Aorta (tissue), 5 donors: Measurements from ENCODE around the gene MORC2. TPM values are rescaled to one million over a fixed set of nuclear protein-coding genes. Genes with fewer than 3 reads are reported as not detected.

ENCODE experiments used
- ATAC-seq: fragments of 200-7000 bp; cut with Tn5 transposase; one replicate; pipeline ENCODE4 v1.9.1; 2022; ENCODE audit warnings: moderate library complexity; ENCODE audit not compliant: low FRiP score
- DNase-seq, 2 donors: peaks; one replicate each; pipeline ENCODE4 v3.0.0-alpha.2; 2020
- H3K27ac ChIP-seq, 2 donors: one replicate each; pipeline ENCODE4 v1.5.1; 2013; ENCODE audit warnings: low read length in 2 of 2, mild to moderate bottlenecking in 2 of 2, moderate library complexity in 2 of 2, control low read depth in 1 of 2, inconsistent platforms in 1 of 2, low read depth in 1 of 2
- H3K27me3 ChIP-seq, 2 donors: one replicate each; pipeline ENCODE4 v1.6.1; 2013; ENCODE audit warnings: control low read depth in 1 of 2, low read length in 1 of 2, mild to moderate bottlenecking in 1 of 2, moderate library complexity in 1 of 2; ENCODE audit not compliant: insufficient read depth in 2 of 2, control insufficient read depth in 1 of 2
- H3K36me3 ChIP-seq, 2 donors: one replicate each; pipeline ENCODE4 v1.6.1; 2013; ENCODE audit warnings: control low read depth in 1 of 2, low read length in 1 of 2, mild to moderate bottlenecking in 1 of 2; ENCODE audit not compliant: insufficient read depth in 2 of 2, control insufficient read depth in 1 of 2
- H3K4me1 ChIP-seq, 2 donors: one replicate each; pipeline ENCODE4 v1.6.1; 2013; ENCODE audit warnings: low read length in 2 of 2, control low read depth in 1 of 2, mild to moderate bottlenecking in 1 of 2, moderate library complexity in 1 of 2; ENCODE audit not compliant: insufficient read depth in 2 of 2, control insufficient read depth in 1 of 2
- H3K4me3 ChIP-seq, 2 donors: one replicate each; pipeline ENCODE4 v1.5.1; 2013; ENCODE audit warnings: low read length in 2 of 2, control low read depth in 1 of 2, mild to moderate bottlenecking in 1 of 2
- H3K9me3 ChIP-seq: one replicate; pipeline ENCODE4 v1.6.1; 2013; ENCODE audit warnings: mild to moderate bottlenecking, low read length; ENCODE audit not compliant: control insufficient read depth
- WGBS, 2 donors: extraction: QIAGEN DNeasy Blood & Tissue Kit; methylation state at CpG; one replicate each; pipeline ENCODE4 v1.1.7; 2013; 5-methylcytosine and 5-hydroxymethylcytosine counted together
- intact Hi-C, 2 donors: fragments of 100-400 bp; cut with DNase I; formaldehyde crosslinking; loops; one replicate each; pipeline versions ENCODE4 v1.14.2 to v1.15.0; 2022
- polyA plus RNA-seq, 2 donors: library from polyadenylated mRNA; stranded (reverse); fragments of 200-250 nt; gene quantifications; one replicate each; pipeline ENCODE4 v1.2.3, GENCODE V29; 2013
- total RNA-seq, 2 donors: library from RNA; stranded (reverse); fragmentation: NEBNext Ultra II Directional; extraction: Animal tissue kit (Norgen Biotek cat#: 25700); gene quantifications; one replicate each; pipeline ENCODE4 v1.2.1, GENCODE V29; 2021
- donor health status: healthy with polysubstance abuse.
- donor health status: Bipolar disorder and iron deficiency.
- donor health status: DM: no; HTN: no; CAD: no.
- donor health status: DM: no; HTN: no; CAD: no.
- donor health status: DM: yes; HTN: yes; CAD: no.

The MORC2 gene
- total and polyA plus RNA-seq, 4 donors = 7.8 to 37.7 (median 29.0) TPM

GRCh38 chr22:30989474-30989873 is 20.9 kb upstream of the MORC2 start:
- Histone ChIP-seq H3K27me3 (no peaks in the 10 kb centered on the region), H3K36me3 (no peaks in the 10 kb centered on the region), H3K4me3 (no peak overlapping the region), H3K27ac (peak overlapping the region; percentile 69 to 98), H3K4me1 (peaks cover 4 to 5% of the 10 kb centered on the region in 2 donors), H3K9me3 (peaks cover 2% of the 10 kb centered on the region)
- ATAC-seq (no peak), DNase-seq (no peak)
- intact Hi-C loops = loop anchor here in 1 of 2 donors (5.0 kb wide), 1 partner anchor 37 kb away; no protein-coding TSS in a partner anchor

- Histone ChIP-seq H3K27me3 (no peaks in the 10 kb centered on the region), H3K27ac (no peak overlapping the region), H3K4me1 (peaks cover 4 to 5% of the 10 kb centered on the region in 2 donors), H3K36me3 (no peaks in the 10 kb centered on the region), H3K4me3 (no peak overlapping the region), H3K9me3 (no peaks in the 10 kb centered on the region)
- 82 to 90% methylated on average over 4 of the region's 4 CpGs for WGBS, 2 donors
- DNase-seq (no peak), ATAC-seq (no peak)
- intact Hi-C loops = loop anchor here in 1 of 2 donors (5.0 kb wide), 1 partner anchor 33 kb away; no protein-coding TSS in a partner anchor
These were observed 17.1 kb upstream of the MORC2 start for GRCh38 chr22:30985561-30986208.

- ATAC-seq = no peak
- H3K36me3 ChIP-seq = no peaks in the 10 kb centered on the region
These were observed 15.7 kb upstream of the MORC2 start for GRCh38 chr22:30984317-30984716.

GRCh38 chr22:30982512-30982911 is 13.9 kb upstream of the MORC2 start:
- intact Hi-C loops = no loop called here
- Histone ChIP-seq H3K4me3 (no peak overlapping the region), H3K36me3 (no peaks in the 10 kb centered on the region), H3K4me1 (peaks cover 0 to 1% of the 10 kb centered on the region in 2 donors), H3K9me3 (peaks cover 7% of the 10 kb centered on the region), H3K27ac (no peak overlapping the region), H3K27me3 (no peaks in the 10 kb centered on the region)
- WGBS, 2 donors = 86 to 91% methylated on average over 2 of the region's 2 CpGs
- DNase-seq (no peak), ATAC-seq (no peak)

More at GRCh38 chr22:30984317-30984716, 15.7 kb upstream of the MORC2 start:
- no peak for DNase-seq
- Histone ChIP-seq H3K27ac (no peak overlapping the region), H3K9me3 (no peaks in the 10 kb centered on the region), H3K4me1 (peaks cover 4 to 5% of the 10 kb centered on the region in 2 donors), H3K4me3 (no peak overlapping the region), H3K27me3 (no peaks in the 10 kb centered on the region)
- WGBS, 2 donors = 63 to 68% methylated on average over 2 of the region's 2 CpGs
- intact Hi-C loops = no loop called here

GRCh38 chr22:30979932-30980331 is 11.4 kb upstream of the MORC2 start:
- no peaks in the 10 kb centered on the region for H3K4me1 ChIP-seq
- peaks cover 15% of the 10 kb centered on the region for H3K9me3 ChIP-seq
- 81 to 87% methylated on average over 3 of the region's 3 CpGs for WGBS, 2 donors
- no peak for DNase-seq
- H3K4me3 ChIP-seq = no peak overlapping the region
- ATAC-seq = no peak
- H3K27ac ChIP-seq = no peak overlapping the region
- peaks cover 0 to 6% of the 10 kb centered on the region in 2 donors for H3K36me3 ChIP-seq
- no peaks in the 10 kb centered on the region for H3K27me3 ChIP-seq
- intact Hi-C loops = no loop called here

- Histone ChIP-seq H3K4me1 (no peaks in the 10 kb centered on the region), H3K27ac (no peak overlapping the region), H3K36me3 (peaks cover 0 to 10% of the 10 kb centered on the region in 2 donors), H3K27me3 (no peaks in the 10 kb centered on the region), H3K9me3 (peaks cover 17% of the 10 kb centered on the region), H3K4me3 (no peak overlapping the region)
- DNase-seq = no peak
- WGBS, 2 donors = 96% methylated on average over 3 of the region's 3 CpGs
- ATAC-seq = no peak
- intact Hi-C loops = no loop called here
These were observed 9.9 kb upstream of the MORC2 start for GRCh38 chr22:30978304-30978962.

GRCh38 chr22:30970356-30970746 is 1.8 kb upstream of the MORC2 start:
- WGBS, 2 donors = 64 to 67% methylated on average over 3 of the region's 3 CpGs
- H3K27me3 ChIP-seq = no peaks in the 10 kb centered on the region
- no peak overlapping the region for H3K27ac ChIP-seq
- no peak for ATAC-seq
- peaks cover 6 to 21% of the 10 kb centered on the region in 2 donors for H3K36me3 ChIP-seq
- intact Hi-C loops = loop anchor here in 1 of 2 donors (5.0 kb wide), 1 partner anchor 67 kb away; no protein-coding TSS in a partner anchor
- peaks cover 9% of the 10 kb centered on the region for H3K9me3 ChIP-seq
- DNase-seq = no peak
- peak overlapping the region; percentile 70 to 83 for H3K4me3 ChIP-seq
- H3K4me1 ChIP-seq = peaks cover 0 to 4% of the 10 kb centered on the region in 2 donors

DNA sequence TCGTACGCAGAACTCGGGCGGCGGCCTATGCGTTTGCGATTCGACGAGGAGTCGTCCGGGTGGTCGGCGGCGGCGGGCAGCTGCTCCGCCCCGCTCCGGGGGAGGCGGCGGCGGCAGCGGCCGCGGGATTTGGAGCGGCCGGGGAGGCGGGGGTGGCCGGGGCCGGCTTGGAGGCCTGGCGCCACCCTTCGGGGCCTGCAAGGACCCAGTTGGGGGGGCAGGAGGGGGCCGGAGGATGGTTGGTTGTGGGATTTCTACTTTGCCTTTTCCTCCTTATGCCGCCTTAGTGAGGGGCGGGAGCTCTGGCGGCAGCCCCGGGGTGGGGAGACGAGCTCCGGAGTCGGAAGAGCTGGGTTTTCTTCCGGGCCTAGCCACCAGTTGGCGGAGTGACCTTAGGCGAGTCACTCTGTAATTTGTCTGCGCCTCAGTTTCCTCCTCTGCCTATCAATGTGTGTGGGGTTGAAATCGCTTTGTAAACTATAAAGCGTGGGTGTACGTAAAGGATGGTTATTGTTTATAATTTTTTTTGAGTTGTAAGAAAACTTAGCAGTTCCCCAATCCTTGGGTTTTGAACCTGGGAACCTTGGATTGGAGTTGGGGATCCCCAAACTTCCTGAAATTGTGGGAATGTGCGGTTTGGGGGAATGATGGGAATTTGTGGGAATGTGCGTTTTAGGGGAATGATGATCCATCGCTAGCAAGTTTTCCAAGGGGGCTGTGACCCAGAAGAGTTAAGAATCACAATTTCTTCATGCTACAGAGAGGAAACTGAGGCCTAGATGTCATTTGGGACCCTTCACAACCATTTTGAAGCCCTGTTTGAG is 1.2 kb upstream of the MORC2 start:
- 3% methylated on average over 35 to 49 of the region's 49 CpGs for WGBS, 2 donors
- Histone ChIP-seq H3K4me1 (peaks cover 0 to 4% of the 10 kb centered on the region in 2 donors), H3K27ac (peak overlapping the region; percentile 35 to 64), H3K27me3 (no peaks in the 10 kb centered on the region), H3K36me3 (peaks cover 6 to 16% of the 10 kb centered on the region in 2 donors), H3K4me3 (peak overlapping the region; percentile 70 to 83), H3K9me3 (peaks cover 7% of the 10 kb centered on the region)
- intact Hi-C loops = loop anchor here (2.0 to 5.0 kb wide), 3 partner anchors 68 to 113 kb away; partner anchors contain the start of gene SMTN (in 1 of the 2)
- peak in 1 of 2 donors; percentile 61 for DNase-seq
- ATAC-seq = peak; percentile 44
